GM12892 (cell line): Measurements from ENCODE around the gene DVL3.
A peak's percentile ranks its signal among the peaks of the same experiment; 100 is the strongest.

Experiments used
- POLR2A ChIP-seq: IDR thresholded peaks from 2 replicates; pipeline ENCODE4 v1.6.1; 2011; ENCODE audit warnings: low read depth, low read length, control low read depth
- POLR2AphosphoS5 ChIP-seq: IDR thresholded peaks from 2 replicates; pipeline ENCODE4 v1.6.1; 2011; ENCODE audit warnings: low read depth, low read length, control low read depth
- TAF1 ChIP-seq: IDR thresholded peaks from 2 replicates; pipeline ENCODE4 v1.6.1; 2011; ENCODE audit warnings: low read depth, mild to moderate bottlenecking, control low read depth, low read length, borderline replicate concordance

- TF ChIP-seq POLR2AphosphoS5: peak; percentile 81
- TF ChIP-seq POLR2A: peak; percentile 83; the same call in 1 of the 2 replicates
- TF ChIP-seq TAF1: peak; percentile 42; the same call in 1 of the 2 replicates
These were observed 19.7 kb downstream of the DVL3 start, which contains the start of gene AP2M1 for GRCh38 chr3:184174646-184175492.
